Measurements from ENCODE around the gene B4GALNT3.

B4GALNT3 gene

GRCh38 chr12:459050-459429 is 699 bp upstream of the B4GALNT3 start:
- TF ChIP-seq, protein P1, sequence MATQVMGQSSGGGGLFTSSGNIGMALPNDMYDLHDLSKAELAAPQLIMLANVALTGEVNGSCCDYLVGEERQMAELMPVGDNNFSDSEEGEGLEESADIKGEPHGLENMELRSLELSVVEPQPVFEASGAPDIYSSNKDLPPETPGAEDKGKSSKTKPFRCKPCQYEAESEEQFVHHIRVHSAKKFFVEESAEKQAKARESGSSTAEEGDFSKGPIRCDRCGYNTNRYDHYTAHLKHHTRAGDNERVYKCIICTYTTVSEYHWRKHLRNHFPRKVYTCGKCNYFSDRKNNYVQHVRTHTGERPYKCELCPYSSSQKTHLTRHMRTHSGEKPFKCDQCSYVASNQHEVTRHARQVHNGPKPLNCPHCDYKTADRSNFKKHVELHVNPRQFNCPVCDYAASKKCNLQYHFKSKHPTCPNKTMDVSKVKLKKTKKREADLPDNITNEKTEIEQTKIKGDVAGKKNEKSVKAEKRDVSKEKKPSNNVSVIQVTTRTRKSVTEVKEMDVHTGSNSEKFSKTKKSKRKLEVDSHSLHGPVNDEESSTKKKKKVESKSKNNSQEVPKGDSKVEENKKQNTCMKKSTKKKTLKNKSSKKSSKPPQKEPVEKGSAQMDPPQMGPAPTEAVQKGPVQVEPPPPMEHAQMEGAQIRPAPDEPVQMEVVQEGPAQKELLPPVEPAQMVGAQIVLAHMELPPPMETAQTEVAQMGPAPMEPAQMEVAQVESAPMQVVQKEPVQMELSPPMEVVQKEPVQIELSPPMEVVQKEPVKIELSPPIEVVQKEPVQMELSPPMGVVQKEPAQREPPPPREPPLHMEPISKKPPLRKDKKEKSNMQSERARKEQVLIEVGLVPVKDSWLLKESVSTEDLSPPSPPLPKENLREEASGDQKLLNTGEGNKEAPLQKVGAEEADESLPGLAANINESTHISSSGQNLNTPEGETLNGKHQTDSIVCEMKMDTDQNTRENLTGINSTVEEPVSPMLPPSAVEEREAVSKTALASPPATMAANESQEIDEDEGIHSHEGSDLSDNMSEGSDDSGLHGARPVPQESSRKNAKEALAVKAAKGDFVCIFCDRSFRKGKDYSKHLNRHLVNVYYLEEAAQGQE (IDR thresholded peaks at IDR 0.05; ENCODE audit: insufficient replicate concordance, low read depth) = no peak
- no peak for TF ChIP-seq SPI1 (IDR thresholded peaks at IDR 0.05; ENCODE audit: borderline replicate concordance, low read depth)
- no peak for TF ChIP-seq POLR2AphosphoS5 (IDR thresholded peaks at IDR 0.05; ENCODE audit: low read depth)
- no peak for TF ChIP-seq GABPA (IDR thresholded peaks at IDR 0.05; ENCODE audit: low read depth)
- TF ChIP-seq, protein P2, sequence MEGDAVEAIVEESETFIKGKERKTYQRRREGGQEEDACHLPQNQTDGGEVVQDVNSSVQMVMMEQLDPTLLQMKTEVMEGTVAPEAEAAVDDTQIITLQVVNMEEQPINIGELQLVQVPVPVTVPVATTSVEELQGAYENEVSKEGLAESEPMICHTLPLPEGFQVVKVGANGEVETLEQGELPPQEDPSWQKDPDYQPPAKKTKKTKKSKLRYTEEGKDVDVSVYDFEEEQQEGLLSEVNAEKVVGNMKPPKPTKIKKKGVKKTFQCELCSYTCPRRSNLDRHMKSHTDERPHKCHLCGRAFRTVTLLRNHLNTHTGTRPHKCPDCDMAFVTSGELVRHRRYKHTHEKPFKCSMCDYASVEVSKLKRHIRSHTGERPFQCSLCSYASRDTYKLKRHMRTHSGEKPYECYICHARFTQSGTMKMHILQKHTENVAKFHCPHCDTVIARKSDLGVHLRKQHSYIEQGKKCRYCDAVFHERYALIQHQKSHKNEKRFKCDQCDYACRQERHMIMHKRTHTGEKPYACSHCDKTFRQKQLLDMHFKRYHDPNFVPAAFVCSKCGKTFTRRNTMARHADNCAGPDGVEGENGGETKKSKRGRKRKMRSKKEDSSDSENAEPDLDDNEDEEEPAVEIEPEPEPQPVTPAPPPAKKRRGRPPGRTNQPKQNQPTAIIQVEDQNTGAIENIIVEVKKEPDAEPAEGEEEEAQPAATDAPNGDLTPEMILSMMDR (IDR thresholded peaks at IDR 0.05; ENCODE audit: insufficient read depth, low read length) = no peak

GRCh38 chr12:460261-461230 is 807 bp downstream of the B4GALNT3 start:
- Histone ChIP-seq H3K27ac (replicated peaks) (no peak overlapping the region), H3K27me3 (ENCODE audit: insufficient read depth, poor library complexity, severe bottlenecking) (peaks cover 43% of the 10 kb centered on the region), H3K4me3 (replicated peaks; ENCODE audit: insufficient read depth, low read length) (peak overlapping the region; percentile 44)
- no peak for DNase-seq (ENCODE audit: low read depth in 1 of 2, low spot score in 1 of 2)
- TF ChIP-seq, protein P1 (IDR thresholded peaks at IDR 0.05; ENCODE audit: insufficient replicate concordance, low read depth) = no peak
- no peak for TF ChIP-seq SPI1 (IDR thresholded peaks at IDR 0.05; ENCODE audit: borderline replicate concordance, low read depth)
- TF ChIP-seq, protein P2 (IDR thresholded peaks at IDR 0.05; ENCODE audit: insufficient read depth, low read length) = no peak
- TF ChIP-seq POLR2AphosphoS5 (IDR thresholded peaks at IDR 0.05; ENCODE audit: low read depth) = no peak
- TF ChIP-seq GABPA (IDR thresholded peaks at IDR 0.05; ENCODE audit: low read depth) = no peak

More at GRCh38 chr12:459050-459429, 699 bp upstream of the B4GALNT3 start:
- H3K4me3 ChIP-seq (replicated peaks; ENCODE audit: insufficient read depth, low read length) = no peak overlapping the region
- DNase-seq (ENCODE audit: low read depth in 1 of 2, low spot score in 1 of 2) = no peak
- no peak overlapping the region for H3K27ac ChIP-seq (replicated peaks)
- peaks cover 43% of the 10 kb centered on the region for H3K27me3 ChIP-seq (ENCODE audit: insufficient read depth, poor library complexity, severe bottlenecking)

GRCh38 chr12:461425-461824 is 1.7 kb downstream of the B4GALNT3 start:
- TF ChIP-seq, protein P2 (IDR thresholded peaks at IDR 0.05; ENCODE audit: insufficient read depth, low read length) = no peak
- TF ChIP-seq POLR2AphosphoS5 (IDR thresholded peaks at IDR 0.05; ENCODE audit: low read depth) = no peak
- TF ChIP-seq, protein P1 (IDR thresholded peaks at IDR 0.05; ENCODE audit: insufficient replicate concordance, low read depth) = no peak
- TF ChIP-seq SPI1 (IDR thresholded peaks at IDR 0.05; ENCODE audit: borderline replicate concordance, low read depth) = no peak
- TF ChIP-seq GABPA (IDR thresholded peaks at IDR 0.05; ENCODE audit: low read depth) = no peak
- DNase-seq (ENCODE audit: low read depth in 1 of 2, low spot score in 1 of 2) = no peak
- Histone ChIP-seq H3K4me3 (replicated peaks; ENCODE audit: insufficient read depth, low read length) (no peak overlapping the region), H3K27me3 (ENCODE audit: insufficient read depth, poor library complexity, severe bottlenecking) (peaks cover 43% of the 10 kb centered on the region), H3K27ac (replicated peaks) (no peak overlapping the region)
